ENCODE results near the gene ZNF184. TPM values are rescaled to one million over a fixed set of nuclear protein-coding genes. Genes with fewer than 3 reads are reported as not detected.
A peak's percentile ranks its signal among the peaks of the same experiment; 100 is the strongest.

The ZNF184 gene
- total and polyA plus RNA-seq, 4 donors = 1.4 to 11.9 (median 3.7) TPM

DNA sequence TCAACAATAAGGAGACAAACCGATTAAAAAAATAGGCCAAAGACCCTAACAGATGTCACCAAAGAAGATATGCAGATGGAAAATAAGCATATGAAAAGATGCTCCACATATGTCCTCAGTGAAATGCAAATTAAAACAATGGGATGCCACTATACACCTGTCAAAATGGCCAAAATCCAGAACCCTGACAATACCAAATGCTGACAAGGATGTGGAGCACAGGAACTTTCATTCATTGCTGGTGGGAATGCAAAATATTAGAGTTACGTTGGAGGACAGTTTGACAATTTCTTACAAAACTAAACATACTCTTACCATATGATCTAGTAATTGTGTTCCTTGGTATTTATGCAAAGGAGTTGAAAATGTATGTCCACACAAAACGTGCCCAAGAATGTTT is 1.8 kb upstream of the ZNF184 start:
- no peaks in the 10 kb centered on the region for H3K9me3 ChIP-seq (ENCODE audit: control insufficient read depth in 4 of 4, insufficient read depth in 3 of 4, low read length in 3 of 4)
- no peak overlapping the region for H3K27ac ChIP-seq (ENCODE audit: low read depth in 1 of 2, low read length in 1 of 2)
- ATAC-seq (ENCODE audit: insufficient read depth, low FRiP score) (no peak), DNase-seq (no peak)
- 87 to 90% methylated on average over 3 of the region's 3 CpGs for WGBS, 2 donors
- H3K36me3 ChIP-seq (ENCODE audit: control insufficient read depth in 4 of 4, insufficient read depth in 4 of 4, low read length in 4 of 4) = peaks cover 0 to 7% (median 0%) of the 10 kb centered on the region in 4 donors
- TF ChIP-seq, protein P1, sequence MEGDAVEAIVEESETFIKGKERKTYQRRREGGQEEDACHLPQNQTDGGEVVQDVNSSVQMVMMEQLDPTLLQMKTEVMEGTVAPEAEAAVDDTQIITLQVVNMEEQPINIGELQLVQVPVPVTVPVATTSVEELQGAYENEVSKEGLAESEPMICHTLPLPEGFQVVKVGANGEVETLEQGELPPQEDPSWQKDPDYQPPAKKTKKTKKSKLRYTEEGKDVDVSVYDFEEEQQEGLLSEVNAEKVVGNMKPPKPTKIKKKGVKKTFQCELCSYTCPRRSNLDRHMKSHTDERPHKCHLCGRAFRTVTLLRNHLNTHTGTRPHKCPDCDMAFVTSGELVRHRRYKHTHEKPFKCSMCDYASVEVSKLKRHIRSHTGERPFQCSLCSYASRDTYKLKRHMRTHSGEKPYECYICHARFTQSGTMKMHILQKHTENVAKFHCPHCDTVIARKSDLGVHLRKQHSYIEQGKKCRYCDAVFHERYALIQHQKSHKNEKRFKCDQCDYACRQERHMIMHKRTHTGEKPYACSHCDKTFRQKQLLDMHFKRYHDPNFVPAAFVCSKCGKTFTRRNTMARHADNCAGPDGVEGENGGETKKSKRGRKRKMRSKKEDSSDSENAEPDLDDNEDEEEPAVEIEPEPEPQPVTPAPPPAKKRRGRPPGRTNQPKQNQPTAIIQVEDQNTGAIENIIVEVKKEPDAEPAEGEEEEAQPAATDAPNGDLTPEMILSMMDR (IDR thresholded peaks at IDR 0.05; ENCODE audit: control extremely low read depth, extremely low read depth) = no peak
- no peaks in the 10 kb centered on the region for H3K27me3 ChIP-seq (ENCODE audit: control insufficient read depth in 3 of 3, insufficient read depth in 3 of 3, low read length in 2 of 3)
- H3K4me3 ChIP-seq = no peak overlapping the region
- H3K4me1 ChIP-seq (ENCODE audit: control insufficient read depth in 5 of 5, insufficient read depth in 5 of 5, low read length in 5 of 5) = peaks cover 0 to 27% (median 7%) of the 10 kb centered on the region in 5 donors
- H3K9ac ChIP-seq (ENCODE audit: insufficient read depth in 1 of 2, low read length in 2 of 2) = no peak overlapping the region

DNA sequence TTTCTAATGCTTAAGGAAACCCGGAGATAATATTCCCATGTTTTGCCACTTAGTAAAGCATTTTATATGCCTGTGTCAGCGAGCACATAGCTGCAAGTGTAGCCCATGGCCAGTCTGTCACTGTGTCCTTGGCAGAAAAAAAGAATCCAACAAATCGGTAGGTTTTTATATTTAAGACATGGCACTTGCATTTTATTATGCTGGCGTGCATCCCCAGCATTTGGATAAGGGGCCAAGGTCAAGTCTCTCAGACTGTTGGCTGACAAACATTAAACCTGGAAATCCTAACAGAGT is 1.2 kb upstream of the ZNF184 start:
- Histone ChIP-seq H3K27me3 (ENCODE audit: control insufficient read depth in 3 of 3, insufficient read depth in 3 of 3, low read length in 2 of 3) (no peaks in the 10 kb centered on the region), H3K36me3 (ENCODE audit: control insufficient read depth in 4 of 4, insufficient read depth in 4 of 4, low read length in 4 of 4) (peaks cover 0 to 7% (median under 1%) of the 10 kb centered on the region in 4 donors), H3K9ac (ENCODE audit: insufficient read depth in 1 of 2, low read length in 2 of 2) (no peak overlapping the region), H3K9me3 (ENCODE audit: control insufficient read depth in 4 of 4, insufficient read depth in 3 of 4, low read length in 3 of 4) (no peaks in the 10 kb centered on the region), H3K4me3 (no peak overlapping the region), H3K27ac (ENCODE audit: low read depth in 1 of 2, low read length in 1 of 2) (no peak overlapping the region), H3K4me1 (ENCODE audit: control insufficient read depth in 5 of 5, insufficient read depth in 5 of 5, low read length in 5 of 5) (peaks cover 0 to 27% (median 7%) of the 10 kb centered on the region in 5 donors)
- TF ChIP-seq, protein P1 (IDR thresholded peaks at IDR 0.05; ENCODE audit: control extremely low read depth, extremely low read depth) = no peak
- DNase-seq (no peak), ATAC-seq (ENCODE audit: insufficient read depth, low FRiP score) (no peak)
- WGBS, 2 donors = 89 to 95% methylated on average over 4 of the region's 4 CpGs

DNA sequence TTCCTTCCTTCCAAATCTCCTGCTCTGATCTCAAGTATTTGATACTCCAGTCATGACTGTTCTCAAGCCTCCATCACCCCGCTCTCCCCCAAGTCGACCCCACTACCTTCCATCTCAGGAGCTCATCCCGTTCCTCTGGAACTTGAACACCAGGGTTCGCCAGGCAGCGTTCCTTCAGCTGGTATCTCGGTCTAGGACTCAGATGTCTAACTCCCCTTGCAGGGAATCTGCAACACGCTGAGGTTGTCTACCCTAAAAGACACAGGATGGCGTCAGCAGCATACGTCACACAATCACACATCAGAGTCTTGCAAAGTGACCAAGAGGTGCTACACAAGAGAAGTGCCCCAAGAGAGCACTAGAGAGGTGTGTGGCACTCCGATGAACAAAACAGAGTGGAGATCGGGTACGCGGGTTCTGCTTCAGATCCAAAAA is 706 bp downstream of the ZNF184 start:
- DNase-seq = peak; percentile 82 to 91 (median 89)
- Histone ChIP-seq H3K27me3 (ENCODE audit: control insufficient read depth in 3 of 3, insufficient read depth in 3 of 3, low read length in 2 of 3) (no peaks in the 10 kb centered on the region), H3K36me3 (ENCODE audit: control insufficient read depth in 4 of 4, insufficient read depth in 4 of 4, low read length in 4 of 4) (peaks cover 3 to 16% (median 7%) of the 10 kb centered on the region in 4 donors), H3K4me3 (peak overlapping the region; percentile 53), H3K9ac (ENCODE audit: insufficient read depth in 1 of 2, low read length in 2 of 2) (peak overlapping the region; percentile 91 to 96), H3K4me1 (ENCODE audit: control insufficient read depth in 5 of 5, insufficient read depth in 5 of 5, low read length in 5 of 5) (peaks cover 0 to 14% (median 0%) of the 10 kb centered on the region in 5 donors), H3K9me3 (ENCODE audit: control insufficient read depth in 4 of 4, insufficient read depth in 3 of 4, low read length in 3 of 4) (no peaks in the 10 kb centered on the region), H3K27ac (ENCODE audit: low read depth in 1 of 2, low read length in 1 of 2) (peak overlapping the region; percentile 80)
- TF ChIP-seq, protein P1 (IDR thresholded peaks at IDR 0.05; ENCODE audit: control extremely low read depth, extremely low read depth) = no peak
- peak; percentile 2 for ATAC-seq (ENCODE audit: insufficient read depth, low FRiP score)
- WGBS, 2 donors = 2 to 3% methylated on average over 13 of the region's 13 CpGs
